NCI-H1417 treated with DMSO at 0.1 percent for 48 hours (cell line): Measurements from ENCODE around the gene AUTS2.

Experiments
- DNase-seq: peaks from one replicate; lab custom pipeline; 2025; lab: John Stamatoyannopoulos, UW

The AUTS2 gene

GRCh38 chr7:69789563-69789962 is 191.3 kb downstream of the AUTS2 start:
- DNase-seq, result no peak

DNA sequence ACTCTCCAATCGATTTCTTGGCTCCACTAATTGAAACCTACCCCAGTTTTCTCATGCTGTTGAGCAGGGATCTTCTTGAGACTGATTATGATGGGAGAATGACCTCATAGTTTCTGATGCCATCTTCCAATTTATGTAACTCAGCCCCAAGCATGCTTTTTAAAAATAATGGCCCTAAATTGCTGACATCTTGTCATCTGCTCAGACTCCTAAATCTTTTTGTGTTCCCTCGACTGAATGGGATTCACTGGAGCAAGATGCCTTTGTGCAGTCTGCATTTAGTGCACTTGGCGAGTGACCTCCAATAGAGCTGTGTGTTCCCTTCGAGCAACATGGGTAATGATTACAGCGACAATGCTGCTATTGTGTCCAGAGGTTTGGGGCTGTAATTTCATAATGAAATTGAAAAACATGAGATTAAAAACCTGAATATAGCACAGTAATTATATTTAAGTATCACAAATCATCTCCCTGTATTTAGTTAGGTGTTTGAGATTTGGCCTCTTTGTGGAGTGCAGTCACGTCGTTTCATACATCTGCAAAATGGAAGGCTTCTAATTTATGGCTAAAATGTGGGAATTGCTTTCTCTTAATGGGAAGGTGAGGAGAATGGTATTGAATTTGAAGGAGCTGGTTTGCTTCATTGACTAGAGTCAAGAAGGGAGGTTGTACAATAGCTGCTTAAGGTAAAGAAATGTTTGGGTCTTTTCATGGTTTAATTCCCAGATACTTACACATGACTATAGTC is 192.9 kb downstream of the AUTS2 start:
- peak; percentile 81 for DNase-seq

DNA sequence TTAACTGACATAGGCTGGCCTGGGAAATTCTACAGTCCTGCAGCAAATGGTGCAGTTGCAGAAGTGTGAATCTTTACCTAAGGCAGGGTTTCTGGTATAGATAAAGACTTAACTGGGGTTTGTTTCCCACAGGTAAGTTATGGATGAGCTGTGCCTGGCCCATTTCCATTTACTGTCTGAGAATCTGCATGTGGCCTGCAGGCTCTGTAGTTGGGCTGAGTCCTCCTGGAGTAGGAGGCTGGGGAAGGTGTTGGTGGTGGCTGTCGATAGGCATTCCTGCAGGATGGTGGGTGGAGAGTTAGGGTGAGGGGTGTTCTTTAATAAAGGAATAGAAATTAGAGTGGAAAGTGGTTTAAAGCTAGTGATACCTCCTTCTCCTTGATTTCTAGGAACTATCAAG is 193.5 kb downstream of the AUTS2 start:
- no peak for DNase-seq

DNA sequence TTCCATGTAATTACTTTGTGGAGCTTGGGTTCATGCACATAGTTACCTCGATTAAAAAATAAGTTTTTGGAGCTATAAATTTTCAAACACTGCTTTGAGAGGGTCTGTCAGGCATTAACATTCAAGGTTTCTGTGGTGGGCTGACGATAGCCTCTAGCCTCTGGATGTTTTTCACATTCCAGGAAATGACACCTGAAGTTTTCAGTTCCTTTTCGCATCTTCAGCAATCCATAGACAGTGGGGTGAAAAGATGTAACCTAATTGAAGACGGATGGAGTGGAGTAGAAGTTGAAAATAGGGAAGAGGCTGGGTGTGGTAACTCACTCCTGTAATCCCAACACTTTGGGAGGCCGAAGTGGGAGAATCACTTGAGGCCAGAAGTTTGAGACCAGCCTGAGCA is 197.7 kb downstream of the AUTS2 start:
- DNase-seq, result no peak

- no peak for DNase-seq
These were observed 198.1 kb downstream of the AUTS2 start for GRCh38 chr7:69796416-69796815.

DNA sequence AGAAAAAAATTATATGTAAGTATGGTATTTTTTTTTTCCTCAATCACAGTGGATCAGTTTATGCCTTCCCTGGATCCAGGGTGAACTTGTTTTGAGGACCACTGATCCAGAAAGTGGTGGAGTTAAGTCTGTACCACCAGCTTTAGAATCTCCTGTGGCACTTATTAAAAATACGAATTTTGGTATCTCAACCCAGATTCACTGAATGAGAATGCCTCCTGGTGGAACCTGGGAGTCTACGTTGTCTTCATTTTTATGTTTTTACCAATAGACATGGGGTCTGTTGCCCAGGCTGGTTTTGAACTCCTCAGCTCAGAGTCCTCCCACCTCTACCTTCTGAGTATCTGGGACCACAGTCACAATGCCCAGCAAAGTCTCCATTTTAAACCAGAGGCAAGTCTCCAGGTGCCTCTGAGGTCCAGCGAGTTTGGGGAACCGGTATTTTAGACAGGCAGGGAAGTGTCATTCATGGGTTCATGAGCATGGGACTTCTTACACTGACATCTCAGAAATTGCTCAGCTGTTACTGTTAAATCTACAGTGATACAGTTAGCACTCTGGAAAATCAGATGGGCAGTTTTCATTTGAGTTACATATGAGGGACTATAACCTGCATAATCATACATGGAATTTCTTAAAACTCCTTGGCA is 200.9 kb downstream of the AUTS2 start:
- DNase-seq, result no peak

GRCh38 chr7:69799990-69800389 is 201.7 kb downstream of the AUTS2 start:
- no peak for DNase-seq

DNA sequence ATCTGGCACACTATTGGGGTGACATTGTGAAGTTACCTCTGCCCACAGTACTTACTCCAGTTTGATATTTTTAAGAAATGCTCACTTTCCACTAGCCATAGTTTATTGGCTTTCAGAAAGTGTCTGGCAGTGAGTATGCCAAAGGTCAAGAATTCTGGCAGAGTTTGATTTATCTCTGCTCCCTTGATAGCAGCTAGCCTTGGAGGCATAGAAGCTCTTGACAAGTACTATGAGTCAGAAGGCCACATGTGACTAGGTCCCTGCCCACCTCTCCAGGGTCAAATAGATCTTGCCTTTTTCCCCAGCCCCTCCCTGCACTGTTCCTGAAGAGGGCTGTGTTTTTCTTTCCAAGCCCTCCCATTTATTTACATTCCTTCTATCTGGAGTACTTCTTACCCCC is 202.2 kb downstream of the AUTS2 start:
- no peak for DNase-seq

DNA sequence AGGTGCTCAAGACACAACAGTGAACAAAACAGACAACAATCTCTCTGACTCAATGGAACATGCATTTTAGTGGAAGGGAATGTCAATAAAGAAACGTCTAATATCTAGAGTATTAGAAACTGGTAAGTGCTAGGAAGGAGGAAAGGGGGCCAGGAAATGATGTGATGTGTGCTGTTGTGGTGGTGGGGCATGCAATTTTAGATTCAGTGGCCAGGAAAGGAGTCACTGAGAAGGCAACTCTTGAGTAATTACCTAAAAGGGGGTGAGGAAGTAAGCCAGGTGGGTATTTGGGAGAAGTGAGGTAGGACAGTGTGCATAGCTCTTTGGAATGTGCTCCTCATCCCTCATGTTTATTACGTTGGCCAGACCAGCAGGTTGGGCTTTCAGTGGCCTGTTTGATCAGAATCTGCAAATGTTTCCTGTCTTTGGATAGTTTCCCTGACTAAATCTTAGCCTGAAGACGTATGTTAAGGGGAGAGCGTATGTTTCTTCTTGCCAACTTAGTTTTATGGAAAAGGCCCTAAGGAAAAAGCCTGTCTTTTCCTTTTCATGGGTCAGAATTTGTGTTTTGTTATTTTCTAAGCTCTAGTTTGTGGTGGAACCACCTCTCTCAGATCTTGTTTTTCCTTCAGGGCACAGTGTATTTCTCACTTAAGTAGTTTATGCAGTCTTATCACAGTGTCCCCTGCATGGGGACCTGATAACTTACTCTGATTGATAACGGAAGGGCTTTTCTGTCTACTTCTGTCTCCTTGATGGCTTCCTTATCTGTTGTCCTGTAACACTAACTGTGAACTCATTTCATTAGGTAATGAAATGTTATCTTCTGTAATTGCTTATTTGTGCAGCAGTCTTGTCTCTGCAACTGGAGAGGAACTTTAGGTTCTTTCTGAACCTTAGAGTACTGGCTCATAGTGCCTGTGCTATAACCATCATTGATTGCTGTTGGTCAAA is 203.7 kb downstream of the AUTS2 start:
- no peak for DNase-seq

GRCh38 chr7:69803699-69804516 is 205.6 kb downstream of the AUTS2 start:
- no peak for DNase-seq

DNA sequence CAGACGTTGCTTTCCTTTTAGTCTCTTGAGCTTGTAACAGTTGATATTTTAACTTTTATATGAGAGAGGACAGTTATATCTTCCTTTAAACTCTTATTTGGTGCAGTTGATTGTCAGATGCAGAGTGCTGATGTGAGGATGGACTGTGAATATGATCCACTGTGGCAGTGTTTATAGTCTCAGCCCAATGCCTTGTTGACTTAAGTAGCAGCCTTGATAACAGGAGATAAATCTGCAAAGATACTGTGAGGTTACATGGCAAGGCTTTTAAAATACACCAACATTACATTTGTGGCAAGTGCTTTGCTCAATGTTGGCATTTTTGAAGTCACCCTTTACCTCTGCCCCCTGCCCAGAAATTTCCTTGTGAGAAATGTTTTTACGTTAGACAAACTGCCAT is 206.7 kb downstream of the AUTS2 start:
- DNase-seq, result no peak

DNA sequence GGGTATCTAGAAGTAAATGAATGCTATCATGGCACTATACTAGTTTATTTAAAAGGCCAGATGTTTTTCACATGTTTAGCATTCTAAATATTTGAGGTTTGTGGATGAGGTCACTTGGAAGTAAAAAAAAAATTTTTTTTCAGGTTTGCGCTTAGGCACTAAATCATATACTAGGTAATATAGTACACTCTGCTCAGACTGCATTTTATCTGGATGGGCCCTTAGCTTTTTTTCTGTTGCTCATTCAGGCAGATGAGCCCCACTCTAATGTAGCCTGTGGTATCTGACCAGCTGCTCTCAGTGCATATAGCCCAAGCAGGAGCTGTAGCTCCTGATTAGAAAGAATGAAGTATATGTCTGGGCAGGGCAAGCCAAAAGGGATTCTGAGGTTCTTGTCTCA is 210.1 kb downstream of the AUTS2 start:
- no peak for DNase-seq

GRCh38 chr7:69811476-69812308 is 213.4 kb downstream of the AUTS2 start:
- DNase-seq, result no peak

- no peak for DNase-seq
These were observed 214.5 kb downstream of the AUTS2 start for GRCh38 chr7:69812756-69813155.

- no peak for DNase-seq
These were observed 215.5 kb downstream of the AUTS2 start for GRCh38 chr7:69813637-69814240.

DNA sequence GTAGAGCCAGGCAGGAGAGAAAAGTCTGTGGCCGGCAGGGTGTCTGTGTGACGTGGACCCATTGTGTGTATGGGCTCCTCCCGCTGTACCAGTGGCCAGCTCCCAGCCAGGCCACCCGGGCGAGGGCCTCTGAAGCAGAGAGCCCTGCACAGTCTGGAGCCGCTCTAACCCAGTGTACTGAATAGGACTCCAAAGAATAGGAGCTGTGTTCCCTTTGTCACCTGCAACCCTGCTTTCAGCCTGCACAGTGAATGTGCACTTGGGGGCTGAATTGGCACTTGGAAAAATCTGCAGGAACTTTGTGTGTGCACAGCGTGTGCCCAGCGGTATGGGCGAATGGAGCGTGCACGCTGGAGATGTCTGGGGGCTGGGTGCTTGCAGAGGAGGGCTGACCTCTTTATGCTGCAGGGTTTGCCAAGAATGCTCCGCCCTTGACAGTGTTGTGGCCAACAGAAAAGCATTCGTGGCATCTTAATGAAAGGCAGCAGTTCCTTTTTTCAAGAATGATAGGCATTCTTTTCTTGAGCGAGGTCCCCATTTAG is 216.2 kb downstream of the AUTS2 start:
- DNase-seq, result no peak

DNA sequence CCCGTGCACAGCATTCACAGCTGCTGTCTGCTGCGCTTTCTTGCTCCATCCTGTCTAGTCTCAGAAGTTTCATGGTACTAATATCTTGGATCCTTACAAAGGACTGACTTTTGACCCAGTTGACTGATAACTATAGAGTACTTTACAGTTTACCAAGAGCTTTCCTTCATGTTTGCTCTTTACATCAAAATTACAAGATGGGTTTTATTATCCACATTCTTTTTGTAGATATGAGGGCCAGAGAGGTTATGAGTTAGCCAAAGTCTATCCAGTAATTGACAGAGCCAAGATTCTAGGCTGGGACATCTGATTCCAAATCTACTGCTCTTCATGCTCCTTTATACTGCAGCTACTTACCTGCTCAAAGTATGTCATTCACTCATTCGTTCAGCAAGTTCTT is 218.2 kb downstream of the AUTS2 start:
- DNase-seq, result no peak

DNA sequence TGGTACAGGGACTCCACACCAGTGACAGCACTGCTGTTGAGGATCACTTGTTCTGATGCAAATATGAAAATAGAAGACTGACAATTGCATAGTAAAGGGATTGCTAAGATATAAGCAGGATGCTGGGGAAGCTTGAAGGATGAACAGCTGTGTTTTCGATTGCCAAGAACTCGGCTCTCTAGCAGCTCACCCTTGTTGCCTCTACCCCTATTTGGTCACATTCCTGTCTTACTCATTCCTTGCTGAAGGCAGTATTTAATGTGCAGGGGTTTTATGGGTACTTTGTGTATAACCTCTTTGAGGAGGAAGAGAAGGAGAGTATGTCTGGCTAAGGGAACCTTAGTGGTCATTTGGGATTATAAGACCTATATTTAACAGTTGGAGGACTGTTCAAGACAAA is 218.8 kb downstream of the AUTS2 start:
- no peak for DNase-seq

DNA sequence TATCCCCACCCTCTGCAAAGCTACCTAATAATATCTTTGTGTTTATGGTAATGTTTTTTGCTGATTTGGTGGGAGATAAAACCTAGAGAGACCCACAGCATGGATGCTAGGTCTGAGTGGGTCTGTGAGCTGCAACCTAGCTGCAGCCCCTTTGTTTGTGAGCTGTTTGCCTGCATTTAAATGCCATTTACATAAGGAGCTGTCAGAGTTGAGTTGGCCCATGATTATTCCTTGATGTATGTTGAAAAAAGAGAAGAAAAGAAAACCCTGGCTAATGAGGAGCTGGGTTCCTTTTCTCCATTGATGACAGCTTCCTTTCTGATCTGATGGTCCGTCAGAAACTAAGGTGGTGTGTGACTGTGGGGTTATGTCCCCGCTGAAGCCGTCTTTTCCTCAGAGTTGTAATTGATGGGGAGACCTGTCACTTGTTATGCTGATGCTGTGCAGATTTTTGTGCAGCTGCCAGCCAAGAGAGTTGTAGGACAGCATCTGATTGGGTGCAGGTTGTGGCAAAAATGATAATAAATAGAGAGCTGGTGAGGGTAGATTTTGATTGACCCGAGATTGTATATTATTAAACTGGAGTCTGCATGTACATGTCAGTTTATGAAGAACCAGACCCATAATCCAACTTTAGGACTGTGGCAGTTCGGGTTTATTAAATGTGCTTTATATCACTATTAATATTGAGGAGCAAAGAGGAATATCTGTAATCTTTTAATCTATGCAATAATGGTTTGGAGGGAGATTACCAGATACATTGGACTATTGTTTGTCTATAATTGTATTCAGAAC is 219.8 kb downstream of the AUTS2 start:
- no peak for DNase-seq
